HG02885 (cell line): ENCODE measurements around the gene ADNP.

Source experiments
- ATAC-seq: cut with Tn5 transposase; IDR thresholded peaks from one replicate; pipeline ENCODE4 v1.9.1; 2021; ENCODE audit warnings: mild to moderate bottlenecking; ENCODE audit not compliant: unreplicated experiment, poor library complexity

The ADNP gene

GRCh38 chr20:50933589-50933988, 2.4 kb upstream of the ADNP start:
- no peak for ATAC-seq

GRCh38 chr20:50932691-50933280, 1.5 kb upstream of the ADNP start:
- no peak for ATAC-seq

GRCh38 chr20:50932016-50932485, 814 bp upstream of the ADNP start:
- ATAC-seq, result no peak

GRCh38 chr20:50930976-50931305, 296 bp downstream of the ADNP start:
- ATAC-seq, result peak; percentile 28

- ATAC-seq, result peak; percentile 1
These were observed 880 bp downstream of the ADNP start for GRCh38 chr20:50930139-50930975.

GRCh38 chr20:50929299-50930138, 1.7 kb downstream of the ADNP start:
- peak; percentile 64 for ATAC-seq

GRCh38 chr20:50928469-50928868, 2.8 kb downstream of the ADNP start:
- no peak for ATAC-seq

GRCh38 chr20:50926530-50926929, 4.7 kb downstream of the ADNP start:
- ATAC-seq, result no peak

- no peak for ATAC-seq
These were observed 6.8 kb downstream of the ADNP start for GRCh38 chr20:50924261-50924920.

- ATAC-seq, result no peak
These were observed 9.3 kb downstream of the ADNP start for GRCh38 chr20:50921803-50922501.

- no peak for ATAC-seq
These were observed 10.2 kb downstream of the ADNP start for GRCh38 chr20:50920997-50921396.

GRCh38 chr20:50919567-50919966, 11.7 kb downstream of the ADNP start:
- no peak for ATAC-seq

- ATAC-seq, result no peak
These were observed 12.8 kb downstream of the ADNP start for GRCh38 chr20:50918403-50918802.

GRCh38 chr20:50916934-50917333, 14.3 kb downstream of the ADNP start:
- ATAC-seq, result no peak

- ATAC-seq, result no peak
These were observed 15.0 kb downstream of the ADNP start for GRCh38 chr20:50916257-50916656.

GRCh38 chr20:50915424-50915823, 15.8 kb downstream of the ADNP start:
- no peak for ATAC-seq

GRCh38 chr20:50913690-50914375, 17.4 kb downstream of the ADNP start:
- no peak for ATAC-seq

GRCh38 chr20:50911716-50912115, 19.5 kb downstream of the ADNP start:
- peak; percentile 50 for ATAC-seq

GRCh38 chr20:50911030-50911429, 20.2 kb downstream of the ADNP start:
- ATAC-seq, result peak; percentile 4
